GM23338 (cell line): ENCODE results near the gene TSTD2.

Experiments
- CREB1 ChIP-seq: fragments of 250-450 bp; sonication (Bioruptor Pico); IDR thresholded peaks from 2 replicates; pipeline ENCODE4 v1.5.0; 2020; ENCODE audit warnings: low read depth, mild to moderate bottlenecking, moderate library complexity
- EZH2 ChIP-seq: fragments of 200-600 bp; sonication (generic); IDR thresholded peaks from one replicate; pipeline ENCODE4 v1.8.0; 2017; ENCODE audit warnings: antibody characterized with exemption, mild to moderate bottlenecking, low read depth; ENCODE audit not compliant: unreplicated experiment
- EZH2phosphoT487 ChIP-seq: fragments of 200-600 bp; sonication (generic); IDR thresholded peaks from one replicate; pipeline ENCODE4 v1.8.1; 2018; ENCODE audit warnings: antibody characterized with exemption; ENCODE audit not compliant: unreplicated experiment
- JUNB ChIP-seq: IDR thresholded peaks from one replicate; pipeline ENCODE4 v1.6.1; 2016; ENCODE audit warnings: antibody characterized with exemption; ENCODE audit not compliant: unreplicated experiment
- NANOG ChIP-seq: IDR thresholded peaks from 2 replicates; pipeline ENCODE4 v1.6.1; 2016; ENCODE audit warnings: antibody characterized with exemption, borderline replicate concordance
- POLR2AphosphoS5 ChIP-seq: IDR thresholded peaks from 2 replicates; pipeline ENCODE4 v1.6.1; 2016; ENCODE audit warnings: antibody characterized with exemption, low read depth
- REST ChIP-seq: IDR thresholded peaks from one replicate; pipeline ENCODE4 v1.6.1; 2018; ENCODE audit warnings: antibody characterized with exemption; ENCODE audit not compliant: unreplicated experiment
- STAT1 ChIP-seq: IDR thresholded peaks from one replicate; pipeline ENCODE4 v1.6.1; 2016; ENCODE audit warnings: antibody characterized with exemption; ENCODE audit not compliant: unreplicated experiment
- ZNF114 ChIP-seq: fragments of 250-450 bp; sonication (Bioruptor Pico); IDR thresholded peaks from 2 replicates; pipeline ENCODE4 v1.5.0; 2020; ENCODE audit warnings: mild to moderate bottlenecking, moderate library complexity
- ZNF331 ChIP-seq: fragments of 250-450 bp; sonication (Bioruptor Pico); IDR thresholded peaks from 2 replicates; pipeline ENCODE4 v1.5.0; 2020; ENCODE audit warnings: low read depth, mild to moderate bottlenecking, moderate library complexity
- ZNF462 ChIP-seq: fragments of 250-450 bp; sonication (Bioruptor Pico); IDR thresholded peaks from 2 replicates; pipeline ENCODE4 v1.5.0; 2020; ENCODE audit warnings: mild to moderate bottlenecking, moderate library complexity
- TF ChIP-seq, protein P1 (sequence below), 2 experiments: fragments of 200-600 bp in 1 of 2; sonication (generic) in 1 of 2; conservative IDR thresholded peaks; 2 replicates each; pipeline versions ENCODE4 v1.5.1 to v1.6.1; 2016 to 2017; ENCODE audit warnings: antibody characterized with exemption in 2 of 2, low read depth in 2 of 2, mild to moderate bottlenecking in 2 of 2, moderate library complexity in 1 of 2
- TF ChIP-seq, protein P2 (sequence below): IDR thresholded peaks from 2 replicates; pipeline ENCODE4 v1.6.1; 2016; ENCODE audit warnings: antibody characterized with exemption

GRCh38 chr9:97617939-97618416, 15.2 kb downstream of the TSTD2 start:
- TF ChIP-seq, protein P1, sequence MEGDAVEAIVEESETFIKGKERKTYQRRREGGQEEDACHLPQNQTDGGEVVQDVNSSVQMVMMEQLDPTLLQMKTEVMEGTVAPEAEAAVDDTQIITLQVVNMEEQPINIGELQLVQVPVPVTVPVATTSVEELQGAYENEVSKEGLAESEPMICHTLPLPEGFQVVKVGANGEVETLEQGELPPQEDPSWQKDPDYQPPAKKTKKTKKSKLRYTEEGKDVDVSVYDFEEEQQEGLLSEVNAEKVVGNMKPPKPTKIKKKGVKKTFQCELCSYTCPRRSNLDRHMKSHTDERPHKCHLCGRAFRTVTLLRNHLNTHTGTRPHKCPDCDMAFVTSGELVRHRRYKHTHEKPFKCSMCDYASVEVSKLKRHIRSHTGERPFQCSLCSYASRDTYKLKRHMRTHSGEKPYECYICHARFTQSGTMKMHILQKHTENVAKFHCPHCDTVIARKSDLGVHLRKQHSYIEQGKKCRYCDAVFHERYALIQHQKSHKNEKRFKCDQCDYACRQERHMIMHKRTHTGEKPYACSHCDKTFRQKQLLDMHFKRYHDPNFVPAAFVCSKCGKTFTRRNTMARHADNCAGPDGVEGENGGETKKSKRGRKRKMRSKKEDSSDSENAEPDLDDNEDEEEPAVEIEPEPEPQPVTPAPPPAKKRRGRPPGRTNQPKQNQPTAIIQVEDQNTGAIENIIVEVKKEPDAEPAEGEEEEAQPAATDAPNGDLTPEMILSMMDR (conservative IDR thresholded peaks at IDR 0.05; ENCODE audit: low read depth in 2 of 2): no peak
- TF ChIP-seq EZH2phosphoT487 (no peak), NANOG (no peak), POLR2AphosphoS5 (no peak), EZH2 (no peak), JUNB (no peak), REST (no peak), ZNF331 (no peak), CREB1 (CRISPR knock-in tag) (no peak), STAT1 (no peak), ZNF114 (no peak), ZNF462 (CRISPR knock-in tag) (no peak)
- TF ChIP-seq, protein P2, sequence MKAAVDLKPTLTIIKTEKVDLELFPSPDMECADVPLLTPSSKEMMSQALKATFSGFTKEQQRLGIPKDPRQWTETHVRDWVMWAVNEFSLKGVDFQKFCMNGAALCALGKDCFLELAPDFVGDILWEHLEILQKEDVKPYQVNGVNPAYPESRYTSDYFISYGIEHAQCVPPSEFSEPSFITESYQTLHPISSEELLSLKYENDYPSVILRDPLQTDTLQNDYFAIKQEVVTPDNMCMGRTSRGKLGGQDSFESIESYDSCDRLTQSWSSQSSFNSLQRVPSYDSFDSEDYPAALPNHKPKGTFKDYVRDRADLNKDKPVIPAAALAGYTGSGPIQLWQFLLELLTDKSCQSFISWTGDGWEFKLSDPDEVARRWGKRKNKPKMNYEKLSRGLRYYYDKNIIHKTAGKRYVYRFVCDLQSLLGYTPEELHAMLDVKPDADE: no peak
